Vagina (tissue), 2 donors: ENCODE results near the gene ENTPD8. TPM values are rescaled to one million over a fixed set of nuclear protein-coding genes. Genes with fewer than 3 reads are reported as not detected.

Experiments
- DNase-seq, 2 donors: peaks; one replicate each; pipeline ENCODE4 v3.0.0-alpha.2; 2017; ENCODE audit errors: extremely low spot score in 2 of 2
- H3K27ac ChIP-seq: fragments of 200-600 bp; sonication (generic); one replicate; pipeline ENCODE4 v1.5.1; 2019
- H3K27me3 ChIP-seq: fragments of 200-600 bp; sonication (generic); one replicate; pipeline ENCODE4 v1.5.1; 2019
- H3K36me3 ChIP-seq, 2 donors: fragments of 200-600 bp; sonication (generic); one replicate each; pipeline ENCODE4 v1.5.1; 2017 to 2019
- H3K4me1 ChIP-seq: fragments of 200-600 bp; sonication (generic); one replicate; pipeline ENCODE4 v1.5.1; 2019
- H3K4me3 ChIP-seq, 2 donors: fragments of 200-600 bp; sonication (generic); 1 replicate in 1 of 2; 2 replicates in 1 of 2; pipeline ENCODE4 v1.5.1; 2016 to 2019
- H3K9me3 ChIP-seq: fragments of 200-600 bp; sonication (generic); one replicate; pipeline ENCODE4 v1.5.1; 2019
- POLR2A ChIP-seq, 2 donors: fragments of 450-650 bp; IDR thresholded peaks; one replicate each; pipeline ENCODE4 v1.6.1; 2017; ENCODE audit warnings: antibody characterized with exemption in 2 of 2, mild to moderate bottlenecking in 2 of 2, moderate library complexity in 2 of 2
- POLR2AphosphoS5 ChIP-seq, 2 donors: sonication (generic); formaldehyde crosslinking; IDR thresholded peaks; one replicate each; pipeline ENCODE4 v1.9.0; 2017; ENCODE audit warnings: antibody characterized with exemption in 2 of 2, mild to moderate bottlenecking in 2 of 2, low read depth in 1 of 2; ENCODE audit not compliant: insufficient read depth in 1 of 2
- intact Hi-C: fragments of 100-400 bp; cut with DNase I; formaldehyde crosslinking; loops from one replicate; pipeline ENCODE4 v1.15.1; 2023
- total RNA-seq: library from RNA; depleted of rRNA; stranded (reverse); fragments of >200 nt; gene quantifications from one replicate; pipeline ENCODE4 v1.2.3, GENCODE V29; 2016
- TF ChIP-seq, protein P1 (sequence below), 3 experiments: fragments of 450-650 bp in 2 of 3; fragments of 200-600 bp in 1 of 3; sonication (generic) in 1 of 3; IDR thresholded peaks; one replicate each; pipeline ENCODE4 v1.5.1; 2017 to 2019; ENCODE audit warnings: antibody characterized with exemption in 3 of 3, mild to moderate bottlenecking in 2 of 3, moderate library complexity in 2 of 3

The ENTPD8 gene
- total RNA-seq, 1 donor from 2014 or later = not detected

- no peaks in the 10 kb centered on the region for H3K9me3 ChIP-seq
- no peak for DNase-seq
- no peaks in the 10 kb centered on the region for H3K27me3 ChIP-seq
- no peak overlapping the region for H3K27ac ChIP-seq
- no peaks in the 10 kb centered on the region for H3K4me1 ChIP-seq
- intact Hi-C loops = no loop called here
- H3K4me3 ChIP-seq = no peak overlapping the region
- peaks cover 0 to 5% of the 10 kb centered on the region in 2 donors for H3K36me3 ChIP-seq
- no peak for TF ChIP-seq POLR2AphosphoS5 (IDR thresholded peaks at IDR 0.05; ENCODE audit: insufficient read depth in 1 of 2, low read depth in 1 of 2)
- TF ChIP-seq, protein P1, sequence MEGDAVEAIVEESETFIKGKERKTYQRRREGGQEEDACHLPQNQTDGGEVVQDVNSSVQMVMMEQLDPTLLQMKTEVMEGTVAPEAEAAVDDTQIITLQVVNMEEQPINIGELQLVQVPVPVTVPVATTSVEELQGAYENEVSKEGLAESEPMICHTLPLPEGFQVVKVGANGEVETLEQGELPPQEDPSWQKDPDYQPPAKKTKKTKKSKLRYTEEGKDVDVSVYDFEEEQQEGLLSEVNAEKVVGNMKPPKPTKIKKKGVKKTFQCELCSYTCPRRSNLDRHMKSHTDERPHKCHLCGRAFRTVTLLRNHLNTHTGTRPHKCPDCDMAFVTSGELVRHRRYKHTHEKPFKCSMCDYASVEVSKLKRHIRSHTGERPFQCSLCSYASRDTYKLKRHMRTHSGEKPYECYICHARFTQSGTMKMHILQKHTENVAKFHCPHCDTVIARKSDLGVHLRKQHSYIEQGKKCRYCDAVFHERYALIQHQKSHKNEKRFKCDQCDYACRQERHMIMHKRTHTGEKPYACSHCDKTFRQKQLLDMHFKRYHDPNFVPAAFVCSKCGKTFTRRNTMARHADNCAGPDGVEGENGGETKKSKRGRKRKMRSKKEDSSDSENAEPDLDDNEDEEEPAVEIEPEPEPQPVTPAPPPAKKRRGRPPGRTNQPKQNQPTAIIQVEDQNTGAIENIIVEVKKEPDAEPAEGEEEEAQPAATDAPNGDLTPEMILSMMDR (IDR thresholded peaks at IDR 0.05) = no peak
- no peak for TF ChIP-seq POLR2A (IDR thresholded peaks at IDR 0.05)
These were observed 46.1 kb downstream of the ENTPD8 start for GRCh38 chr9:137394866-137395665.

DNA sequence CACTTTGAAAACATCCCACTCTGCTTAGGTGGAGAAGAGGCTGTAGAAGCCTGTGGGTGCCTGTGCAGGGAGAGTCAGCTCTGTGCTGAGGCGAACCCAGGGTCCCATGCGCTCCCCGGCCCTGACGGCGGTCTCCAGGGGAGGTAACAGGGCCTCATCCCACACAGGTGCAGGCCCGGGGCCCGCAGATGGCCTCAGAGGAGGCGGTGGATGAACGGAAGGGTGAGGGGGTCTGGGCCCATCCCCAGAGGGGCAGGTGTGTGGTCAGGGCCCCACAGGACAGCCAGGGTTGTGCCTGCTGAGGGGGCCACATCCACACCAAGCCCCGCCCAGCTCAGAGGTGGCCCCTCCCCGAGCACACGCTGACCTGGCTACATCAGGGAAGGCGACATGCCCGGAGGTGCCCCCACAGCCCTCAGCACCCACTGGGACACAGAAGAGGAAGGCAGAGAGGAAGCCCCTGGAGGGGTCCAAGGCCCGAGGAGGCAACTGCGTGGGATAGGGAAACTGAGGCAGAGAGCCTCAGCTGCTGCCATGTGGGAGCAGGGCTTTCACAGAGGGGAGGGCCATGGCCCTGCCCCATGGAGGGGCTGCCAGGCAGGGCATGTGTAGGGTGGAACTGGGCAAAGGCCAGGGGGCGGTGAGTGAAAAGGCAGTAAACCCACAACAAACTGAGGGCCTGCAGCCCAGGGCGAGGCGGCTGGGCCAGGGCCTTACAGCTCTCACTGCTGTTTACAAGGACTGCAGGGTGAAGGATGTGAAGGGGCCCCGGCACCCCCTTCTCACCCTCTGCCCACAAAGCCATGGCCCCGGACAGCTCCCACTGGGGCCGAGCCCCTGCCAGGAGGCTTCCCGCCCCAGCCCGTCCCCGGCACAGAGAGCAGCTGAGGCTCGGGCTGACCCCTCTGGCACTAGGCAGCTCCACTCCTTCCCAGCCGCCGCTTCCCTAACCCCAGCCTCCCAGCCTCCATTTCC is 47.7 kb downstream of the ENTPD8 start:
- intact Hi-C loops = no loop called here
- no peaks in the 10 kb centered on the region for H3K4me1 ChIP-seq
- no peak for DNase-seq
- H3K9me3 ChIP-seq = no peaks in the 10 kb centered on the region
- no peak for TF ChIP-seq POLR2AphosphoS5 (IDR thresholded peaks at IDR 0.05; ENCODE audit: insufficient read depth in 1 of 2, low read depth in 1 of 2)
- TF ChIP-seq POLR2A (IDR thresholded peaks at IDR 0.05) = no peak
- TF ChIP-seq, protein P1 (IDR thresholded peaks at IDR 0.05) = no peak
- H3K4me3 ChIP-seq = no peak overlapping the region
- H3K27me3 ChIP-seq = no peaks in the 10 kb centered on the region
- peaks cover 0 to 5% of the 10 kb centered on the region in 2 donors for H3K36me3 ChIP-seq
- H3K27ac ChIP-seq = no peak overlapping the region

- H3K36me3 ChIP-seq = peaks cover 0 to 5% of the 10 kb centered on the region in 2 donors
- intact Hi-C loops = no loop called here
- no peaks in the 10 kb centered on the region for H3K4me1 ChIP-seq
- no peak overlapping the region for H3K27ac ChIP-seq
- no peaks in the 10 kb centered on the region for H3K27me3 ChIP-seq
- no peaks in the 10 kb centered on the region for H3K9me3 ChIP-seq
- DNase-seq = no peak
- no peak overlapping the region for H3K4me3 ChIP-seq
- TF ChIP-seq, protein P1 (IDR thresholded peaks at IDR 0.05) = no peak
- TF ChIP-seq POLR2AphosphoS5 (IDR thresholded peaks at IDR 0.05; ENCODE audit: insufficient read depth in 1 of 2, low read depth in 1 of 2) (no peak), POLR2A (IDR thresholded peaks at IDR 0.05) (no peak)
These were observed 48.7 kb downstream of the ENTPD8 start for GRCh38 chr9:137392232-137393007.

DNA sequence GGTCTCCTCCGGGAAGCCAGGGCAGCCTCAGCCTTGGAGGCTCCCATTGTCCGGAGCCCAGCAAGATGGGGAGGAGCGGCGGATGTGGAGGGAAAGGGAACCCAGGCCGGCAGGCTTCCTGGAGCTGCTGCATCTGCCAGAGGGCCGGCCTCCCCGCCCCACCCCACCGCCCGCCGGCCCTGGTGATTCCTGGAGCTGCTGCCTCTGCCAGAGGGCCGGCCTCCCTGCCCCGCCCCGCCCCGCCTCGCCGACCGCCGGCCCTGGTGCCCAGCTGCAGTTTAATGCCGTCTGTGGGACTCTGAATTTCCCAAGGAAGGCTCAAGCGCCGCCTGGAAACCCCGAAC is 49.8 kb downstream of the ENTPD8 start:
- no peak overlapping the region for H3K27ac ChIP-seq
- H3K9me3 ChIP-seq = no peaks in the 10 kb centered on the region
- no peak overlapping the region for H3K4me3 ChIP-seq
- no peaks in the 10 kb centered on the region for H3K27me3 ChIP-seq
- peaks cover 0 to 5% of the 10 kb centered on the region in 2 donors for H3K36me3 ChIP-seq
- no peaks in the 10 kb centered on the region for H3K4me1 ChIP-seq
- intact Hi-C loops = no loop called here
- TF ChIP-seq, protein P1 (IDR thresholded peaks at IDR 0.05) = no peak
- TF ChIP-seq POLR2AphosphoS5 (IDR thresholded peaks at IDR 0.05; ENCODE audit: insufficient read depth in 1 of 2, low read depth in 1 of 2) (no peak), POLR2A (IDR thresholded peaks at IDR 0.05) (no peak)
- DNase-seq = no peak
